HG03460 (cell line): ENCODE results near the gene DHX9.

Experiments used
- ATAC-seq: cut with Tn5 transposase; IDR thresholded peaks from one replicate; pipeline ENCODE4 v1.9.1; 2021; ENCODE audit not compliant: unreplicated experiment

DHX9 gene

DNA sequence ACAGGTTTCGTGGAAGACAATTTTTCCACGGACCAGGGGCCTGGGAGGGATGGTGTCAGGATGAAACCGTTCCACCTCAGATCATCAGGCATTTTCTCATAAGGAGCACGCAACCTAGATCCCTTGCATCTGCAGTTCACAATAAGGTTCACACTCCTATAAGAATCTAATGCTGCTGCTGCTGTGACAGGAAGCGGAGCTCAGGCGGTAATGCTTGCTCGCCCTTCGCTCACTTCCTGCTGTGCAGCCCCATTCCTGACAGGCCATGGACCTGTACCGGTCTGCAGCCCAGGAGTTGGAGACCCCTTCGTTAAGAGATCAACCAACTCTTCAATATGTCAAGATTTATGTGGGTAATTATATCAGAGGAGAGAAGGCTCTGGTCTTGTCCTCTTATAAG is 3.3 kb upstream of the DHX9 start:
- no peak for ATAC-seq

DNA sequence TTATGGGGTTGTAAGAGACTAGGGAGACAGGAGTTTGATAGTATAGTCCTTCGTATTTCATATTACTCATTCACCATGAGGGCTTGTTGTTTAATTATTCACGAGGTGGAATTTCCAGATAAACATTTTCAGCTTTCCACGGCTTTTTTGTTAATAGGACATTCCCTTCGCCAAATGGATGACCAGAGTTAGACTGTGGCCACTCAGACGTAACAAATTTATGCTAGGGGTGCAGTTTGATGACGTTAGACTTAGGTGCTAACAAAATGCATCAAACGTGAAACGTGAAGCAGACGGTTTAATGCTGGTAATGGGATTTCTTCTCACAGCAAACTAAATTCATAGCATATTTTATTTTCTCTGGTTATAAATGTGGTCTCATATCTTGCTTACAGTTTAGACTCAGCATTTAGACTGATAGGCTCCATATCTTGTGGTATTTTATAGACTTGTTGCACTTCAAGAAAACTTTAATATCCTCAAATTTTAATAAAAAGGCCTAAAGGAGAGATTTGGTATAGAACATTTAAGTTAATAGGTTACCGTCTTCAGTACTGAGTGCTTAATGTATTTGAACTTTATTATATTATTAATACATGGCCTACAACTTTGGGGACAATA is 2.3 kb downstream of the DHX9 start:
- no peak for ATAC-seq

DNA sequence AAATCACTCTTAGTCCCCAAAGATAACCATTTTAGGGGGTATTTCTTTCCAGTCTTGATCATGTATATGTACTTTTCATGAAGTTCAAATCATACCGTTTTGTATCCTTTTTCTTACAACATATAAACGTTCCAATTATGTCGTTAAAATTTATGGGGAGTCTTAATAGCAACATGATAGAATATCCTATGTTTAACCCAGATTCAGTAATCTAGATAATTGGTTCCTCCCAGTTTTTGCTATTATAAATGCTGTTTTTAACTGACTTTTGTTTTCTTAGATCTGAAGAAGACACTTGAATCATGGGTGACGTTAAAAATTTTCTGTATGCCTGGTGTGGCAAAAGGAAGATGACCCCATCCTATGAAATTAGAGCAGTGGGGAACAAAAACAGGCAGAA is 3.1 kb downstream of the DHX9 start:
- ATAC-seq = no peak

DNA sequence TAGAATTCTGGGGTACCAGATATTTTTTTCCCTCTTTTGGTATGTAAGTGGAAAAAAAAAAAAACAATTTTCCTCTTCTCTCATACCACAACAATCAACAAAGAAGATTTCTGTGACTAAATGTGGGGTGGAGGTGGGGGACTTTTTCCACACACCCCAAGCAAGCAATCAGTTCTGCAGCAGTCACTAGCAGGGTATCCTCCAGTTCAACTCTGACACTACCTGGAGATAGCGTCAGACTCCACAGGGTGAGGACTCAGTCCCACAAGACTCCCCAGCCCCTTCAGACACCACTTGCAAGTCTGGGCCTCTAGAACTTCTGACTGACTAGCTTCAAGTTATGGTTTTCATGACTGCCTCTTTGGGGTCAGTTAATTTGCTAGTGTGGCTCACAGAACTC is 6.2 kb downstream of the DHX9 start:
- ATAC-seq = no peak

DNA sequence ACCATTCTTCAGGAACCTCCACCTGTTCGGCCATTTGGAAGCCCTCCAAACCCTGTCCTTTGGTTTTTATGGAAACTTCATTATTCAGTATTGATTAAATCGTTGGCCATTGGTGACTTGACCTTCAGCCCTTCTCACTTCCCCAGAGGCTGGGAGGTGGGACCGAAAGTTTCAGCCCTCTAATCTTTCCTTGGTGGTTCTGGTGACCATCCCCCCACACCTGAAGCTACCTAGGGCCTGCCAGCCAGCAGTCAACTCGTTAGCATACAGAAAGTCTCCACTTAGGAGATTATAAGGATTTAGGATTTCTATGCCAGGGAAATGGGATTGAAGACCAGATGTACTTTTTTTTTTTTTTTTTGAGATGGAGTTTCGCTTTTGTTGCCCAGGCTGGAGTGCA is 6.7 kb downstream of the DHX9 start:
- ATAC-seq = no peak

DNA sequence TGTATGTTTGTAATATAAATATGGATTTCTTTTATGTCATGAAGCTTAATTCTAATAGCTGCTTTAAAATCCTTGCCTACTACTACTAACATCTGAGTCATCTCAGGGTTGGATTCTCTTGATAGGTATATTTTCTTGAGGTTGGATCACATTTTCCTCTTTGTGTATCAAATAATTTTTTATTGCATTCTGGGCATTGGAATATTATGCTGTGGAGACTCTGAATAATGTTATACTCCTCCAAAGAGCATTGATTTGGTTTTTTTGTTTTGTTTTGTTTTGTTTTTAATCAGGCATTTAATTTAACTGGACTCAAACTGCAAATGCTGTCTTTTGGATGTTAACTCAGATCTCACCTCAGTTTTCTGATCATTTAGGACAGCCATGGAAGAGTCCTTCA is 8.0 kb downstream of the DHX9 start:
- no peak for ATAC-seq

DNA sequence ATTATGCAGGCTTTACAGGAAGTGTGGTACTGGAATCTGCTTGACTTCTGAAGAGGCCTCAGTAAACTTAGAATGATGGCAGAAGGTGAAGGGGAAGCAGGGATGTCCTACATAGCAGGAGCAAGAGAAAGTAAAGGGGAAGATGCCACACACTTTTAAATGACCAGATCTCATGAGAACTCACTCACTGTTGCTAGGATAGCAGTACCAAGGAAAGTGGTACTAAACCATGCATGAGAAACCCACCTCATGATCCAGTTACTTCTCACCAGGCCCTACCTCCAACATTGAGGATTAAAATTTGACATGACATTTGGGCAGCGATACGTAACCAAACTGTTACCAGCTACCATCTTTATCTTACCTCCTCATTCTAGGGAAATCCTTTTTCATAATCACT is 9.6 kb downstream of the DHX9 start:
- no peak for ATAC-seq

DNA sequence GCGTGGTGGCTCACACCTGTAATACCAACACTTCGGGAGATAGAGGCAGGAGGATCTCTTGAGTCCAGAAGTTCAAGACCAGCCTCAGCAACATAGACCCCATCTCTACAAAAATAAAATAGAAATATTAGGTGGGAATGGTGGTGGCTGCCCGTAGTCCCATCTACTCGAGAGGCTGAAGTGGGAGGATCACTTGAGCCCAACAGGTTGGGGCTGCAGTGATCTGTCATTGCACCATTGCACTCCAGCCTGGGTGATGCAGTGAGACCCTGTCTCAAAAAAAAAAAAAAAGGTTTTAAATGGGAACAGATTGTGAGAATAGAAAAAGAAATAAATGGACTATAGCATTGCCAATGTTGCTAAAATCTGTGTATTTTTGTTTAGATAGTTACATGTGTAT is 11.2 kb downstream of the DHX9 start:
- no peak for ATAC-seq

DNA sequence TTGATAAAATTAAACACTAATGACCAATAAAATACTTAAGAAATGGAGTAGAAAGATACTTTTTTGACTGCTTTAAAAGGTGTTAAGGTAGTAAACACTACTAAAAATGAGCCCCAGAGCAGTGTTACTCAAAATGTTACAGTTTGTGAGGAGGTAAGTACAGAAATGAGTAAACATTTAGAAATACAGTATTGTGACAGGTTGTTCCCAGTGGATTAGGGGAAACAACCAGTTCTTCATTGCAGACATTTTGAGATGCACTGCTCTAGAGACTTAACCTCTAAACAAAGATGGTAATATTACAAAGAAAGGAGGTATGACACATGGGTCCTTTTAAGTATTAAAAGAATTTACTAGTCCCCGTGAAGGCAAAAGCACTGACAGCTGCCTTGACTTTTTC is 12.7 kb downstream of the DHX9 start:
- no peak for ATAC-seq

DNA sequence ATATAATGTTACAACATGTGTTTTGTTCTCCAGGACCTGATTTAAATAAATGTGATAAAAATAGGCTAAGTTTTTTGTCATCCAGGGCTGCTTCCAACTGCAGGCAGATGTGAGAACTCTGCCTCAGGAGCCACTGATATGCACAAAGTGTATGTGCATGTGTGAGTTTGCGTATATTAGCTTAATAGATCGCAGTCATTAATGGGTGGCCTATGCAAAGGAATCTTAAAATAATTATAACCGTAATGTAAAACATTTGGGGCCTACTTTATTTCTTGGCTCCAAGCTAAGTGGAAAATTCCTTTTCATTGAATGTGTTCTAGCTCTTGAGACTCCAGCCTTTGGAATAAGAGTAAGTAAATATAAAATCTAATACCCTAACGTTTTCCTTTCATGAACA is 16.8 kb downstream of the DHX9 start:
- no peak for ATAC-seq

DNA sequence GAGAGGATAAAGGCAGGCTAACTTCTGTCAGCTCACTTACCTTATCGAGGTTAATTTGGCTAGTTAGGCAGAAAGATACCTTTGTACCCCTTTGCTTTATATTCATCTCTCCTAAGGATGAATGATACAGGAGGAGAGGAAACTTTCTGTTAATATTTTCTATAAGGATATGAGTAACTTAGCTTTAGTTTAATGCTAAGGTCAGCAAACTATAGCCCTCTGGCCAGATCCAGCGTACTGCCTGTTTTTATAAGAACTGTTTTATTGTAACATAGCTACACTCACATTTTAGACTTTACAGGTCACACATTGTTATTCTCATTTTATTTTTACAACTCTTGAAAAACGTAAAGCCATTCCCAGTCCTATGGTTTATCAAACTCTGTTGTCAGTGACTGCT is 18.1 kb downstream of the DHX9 start:
- no peak for ATAC-seq

DNA sequence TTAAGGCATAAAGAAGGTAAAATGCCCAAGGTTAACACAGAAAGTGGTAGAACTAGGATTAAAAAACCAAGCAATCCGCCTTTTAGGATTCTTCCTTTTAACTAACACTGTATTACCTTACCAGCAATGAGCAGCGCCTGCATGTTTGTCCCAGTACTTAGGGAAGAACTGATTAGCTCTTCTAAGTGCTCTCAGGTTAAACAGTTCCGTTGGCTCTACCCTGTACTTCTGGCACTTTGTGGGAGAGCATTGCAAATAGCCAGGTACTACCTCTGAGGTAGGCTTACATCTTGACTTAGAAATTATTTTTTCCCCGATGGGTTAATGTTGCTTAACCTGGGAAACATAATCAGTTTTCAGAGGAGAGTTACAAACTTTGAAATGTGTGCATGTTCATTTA is 21.5 kb downstream of the DHX9 start:
- ATAC-seq = no peak

DNA sequence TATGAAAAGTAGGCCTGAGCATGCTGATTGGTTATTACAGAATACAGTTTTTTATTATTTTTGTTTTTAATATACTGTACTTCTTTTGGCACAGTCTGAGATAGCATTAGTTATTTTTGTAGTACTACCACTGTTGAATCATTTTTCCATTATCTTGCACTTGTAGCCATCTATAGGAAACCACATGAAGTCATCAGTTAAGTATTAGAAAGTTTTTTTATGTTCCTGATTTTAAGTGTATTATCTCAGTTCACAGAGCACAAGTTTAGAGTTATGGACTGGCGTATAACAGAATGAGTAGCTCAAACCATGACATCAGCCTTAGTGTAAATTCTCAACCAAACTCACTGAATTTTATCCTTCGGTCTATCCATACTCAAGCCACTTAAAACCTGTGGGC is 22.8 kb downstream of the DHX9 start:
- no peak for ATAC-seq

DNA sequence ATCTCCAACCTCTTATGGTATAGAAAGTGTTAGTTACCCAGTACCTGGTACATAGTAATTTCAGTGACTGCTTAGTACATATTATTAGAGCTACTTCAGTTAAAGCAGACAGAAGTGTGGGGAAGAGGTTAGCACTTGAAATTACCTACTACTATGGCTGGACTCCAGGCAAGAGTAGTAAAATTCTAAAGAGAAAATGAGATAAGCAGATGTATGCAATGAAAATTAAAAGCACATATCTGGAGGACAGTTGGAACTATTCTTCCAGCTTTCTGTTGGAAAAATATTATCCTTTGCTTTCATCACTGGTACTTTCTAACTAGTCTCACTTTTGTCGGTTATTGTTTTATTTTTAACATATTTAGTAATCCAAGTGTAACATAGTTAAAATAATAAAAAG is 23.7 kb downstream of the DHX9 start:
- no peak for ATAC-seq

DNA sequence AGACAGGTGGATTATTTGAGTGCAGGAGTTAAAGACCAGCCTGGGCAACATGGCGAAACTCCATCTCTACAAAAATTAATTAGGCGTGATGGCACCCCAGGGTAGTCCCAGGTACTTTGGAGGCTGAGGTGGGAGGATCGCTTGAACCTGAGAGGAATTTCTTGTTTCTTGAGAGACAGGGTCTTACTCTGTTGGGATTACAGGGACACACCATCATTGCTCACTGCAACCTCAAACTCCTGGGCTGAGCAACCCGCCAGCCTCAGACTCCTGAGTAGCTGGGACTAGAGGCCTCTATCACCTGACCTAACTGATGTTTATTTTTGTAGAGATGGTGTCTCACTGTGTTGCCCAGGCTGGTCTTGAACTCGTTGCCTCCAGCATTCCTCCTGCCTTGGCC is 24.8 kb downstream of the DHX9 start:
- no peak for ATAC-seq

DNA sequence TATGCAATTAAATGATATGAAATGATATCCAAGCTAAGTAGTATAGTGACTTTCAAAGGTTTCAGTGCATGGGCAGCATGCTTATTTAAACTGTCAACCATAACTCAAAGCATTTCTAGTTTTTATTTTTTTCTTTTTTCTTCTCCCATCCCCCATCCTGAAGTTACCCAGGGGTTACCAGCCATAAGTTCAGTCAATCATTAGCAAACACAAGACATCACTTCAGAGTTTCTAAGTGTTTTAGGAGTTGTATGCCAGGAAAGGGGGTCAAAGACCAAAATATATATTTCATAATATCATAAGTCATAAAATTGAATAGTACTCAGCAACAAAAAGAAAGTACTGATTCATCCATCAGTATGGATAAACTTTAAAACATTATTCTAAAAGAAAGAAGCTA is 28.7 kb downstream of the DHX9 start:
- no peak for ATAC-seq

DNA sequence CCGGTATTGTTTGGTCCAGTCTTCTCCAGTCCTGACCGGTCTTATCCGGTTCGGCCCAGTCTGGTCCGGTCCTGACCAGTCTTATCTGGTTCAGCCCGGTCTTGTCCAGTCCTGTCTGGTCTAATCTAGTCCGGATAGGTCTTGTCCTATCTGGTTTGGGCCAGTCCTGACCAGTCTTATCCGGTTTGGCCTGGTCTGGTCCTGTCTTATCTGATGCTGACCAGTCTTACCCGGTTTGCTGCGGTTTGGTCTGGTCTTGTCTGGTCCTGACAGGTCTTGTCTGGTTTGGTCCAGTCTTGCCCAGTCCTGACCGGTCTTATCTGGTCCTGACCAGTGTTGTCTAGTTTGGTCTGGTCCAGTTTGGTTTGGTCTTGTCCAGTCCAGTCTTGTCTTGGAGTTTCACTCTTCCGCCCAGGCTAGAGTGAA is 30.1 kb downstream of the DHX9 start:
- no peak for ATAC-seq

DNA sequence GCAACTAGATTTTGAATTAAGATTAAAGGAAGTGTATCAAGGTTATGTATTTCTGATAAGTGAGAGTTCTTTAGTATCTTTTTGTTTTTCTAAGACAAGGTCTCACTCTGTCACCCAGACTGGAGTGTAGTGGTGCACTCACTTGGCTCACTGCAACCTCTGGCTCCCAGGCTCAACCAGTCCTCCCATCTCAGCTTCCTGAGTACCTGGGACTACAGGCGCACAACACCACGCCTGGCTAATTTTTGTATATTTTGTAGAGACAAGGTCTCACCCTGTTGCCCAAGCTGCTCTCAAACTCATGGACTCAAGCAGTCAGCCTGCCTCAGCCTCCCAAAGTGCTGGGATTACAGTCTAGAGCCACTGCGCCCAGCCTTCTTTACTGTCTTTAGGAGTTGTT is 33.7 kb downstream of the DHX9 start:
- ATAC-seq = no peak

DNA sequence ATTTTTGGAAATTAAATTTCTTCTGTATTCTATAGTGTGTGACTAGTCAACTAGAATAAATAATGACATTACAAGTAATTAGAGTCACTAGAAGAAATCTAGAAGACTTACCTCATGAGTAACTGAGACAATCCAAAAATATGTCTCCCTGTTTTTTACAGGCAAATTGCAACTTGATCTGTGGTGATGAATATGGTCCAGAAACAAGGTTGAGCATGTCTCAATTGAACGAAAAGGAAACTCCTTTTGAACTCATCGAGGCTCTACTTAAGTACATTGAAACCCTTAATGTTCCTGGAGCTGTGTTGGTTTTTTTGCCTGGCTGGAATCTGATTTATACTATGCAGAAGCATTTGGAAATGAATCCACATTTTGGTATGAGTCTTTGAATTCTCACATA is 36.7 kb downstream of the DHX9 start:
- ATAC-seq = no peak

DNA sequence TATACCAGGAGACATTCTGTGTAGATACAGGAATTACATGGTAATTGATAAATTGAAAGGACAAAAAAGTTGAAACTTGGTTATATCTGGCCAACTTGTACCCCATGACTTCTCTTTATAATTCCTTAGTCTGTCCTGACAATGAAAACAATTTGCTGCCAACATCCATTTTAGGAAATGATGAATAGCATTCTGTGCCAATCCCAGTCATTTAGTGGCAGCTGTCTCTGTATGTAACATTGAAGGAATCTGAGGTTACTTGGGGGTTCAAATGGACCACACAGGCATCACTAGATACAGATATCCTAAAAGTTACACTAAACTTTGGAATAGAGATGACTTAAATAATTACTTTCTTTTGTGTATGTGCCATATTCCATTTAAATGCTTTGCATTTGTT is 38.2 kb downstream of the DHX9 start:
- no peak for ATAC-seq

DNA sequence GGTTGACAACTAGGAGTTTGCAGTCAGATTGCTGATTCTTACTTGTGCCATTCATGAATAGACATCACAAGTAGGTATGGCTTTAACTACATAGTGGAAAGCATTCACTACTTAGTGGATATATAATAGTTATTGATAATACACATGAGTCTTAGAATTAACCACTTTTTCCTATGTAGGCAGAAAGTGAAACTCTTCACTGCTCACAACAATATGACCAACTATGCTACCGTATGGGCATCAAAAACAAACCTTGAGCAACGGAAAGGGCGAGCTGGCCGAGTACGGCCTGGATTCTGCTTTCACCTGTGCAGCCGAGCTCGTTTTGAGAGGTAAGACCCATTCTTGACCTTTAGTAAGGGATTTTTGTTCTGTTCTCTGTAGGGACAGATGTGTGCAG is 38.7 kb downstream of the DHX9 start:
- ATAC-seq = no peak

DNA sequence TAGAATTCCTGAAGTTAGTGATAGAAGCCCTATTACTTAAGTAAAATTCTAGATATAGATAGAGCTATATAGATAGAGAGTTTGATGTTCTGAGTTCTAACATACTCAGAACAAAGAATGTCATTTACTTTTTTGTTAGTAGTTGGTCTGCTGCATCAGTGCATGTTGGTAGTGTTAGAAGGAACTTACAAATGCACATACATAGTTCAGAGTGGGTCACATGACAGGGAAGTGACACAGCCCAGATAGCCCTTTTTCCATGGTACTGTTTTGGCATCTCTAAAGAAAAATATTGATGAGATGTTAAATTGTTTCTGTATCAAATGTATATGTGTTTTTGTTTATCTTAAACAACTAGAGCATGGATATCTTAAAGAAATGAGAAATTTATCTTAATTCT is 45.7 kb downstream of the DHX9 start:
- ATAC-seq = no peak

DNA sequence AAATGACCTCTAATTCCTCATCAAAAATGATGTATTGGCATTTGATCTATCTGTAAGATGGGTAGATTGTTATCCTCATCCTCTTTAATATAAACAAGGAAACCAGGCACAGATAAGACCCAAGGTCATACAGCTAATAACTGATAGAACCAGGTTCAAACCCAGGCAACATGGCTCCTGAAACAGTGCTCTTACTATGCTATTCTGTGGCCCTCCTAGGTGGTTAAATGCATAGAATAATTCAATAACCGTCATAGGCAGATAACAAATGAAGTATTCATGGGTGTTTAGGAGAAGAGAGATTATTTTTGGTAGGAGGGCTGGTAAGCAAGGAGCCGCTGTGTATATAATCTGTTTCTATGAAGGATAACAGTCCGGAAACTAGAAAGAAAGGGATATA is 46.4 kb downstream of the DHX9 start:
- ATAC-seq = no peak

DNA sequence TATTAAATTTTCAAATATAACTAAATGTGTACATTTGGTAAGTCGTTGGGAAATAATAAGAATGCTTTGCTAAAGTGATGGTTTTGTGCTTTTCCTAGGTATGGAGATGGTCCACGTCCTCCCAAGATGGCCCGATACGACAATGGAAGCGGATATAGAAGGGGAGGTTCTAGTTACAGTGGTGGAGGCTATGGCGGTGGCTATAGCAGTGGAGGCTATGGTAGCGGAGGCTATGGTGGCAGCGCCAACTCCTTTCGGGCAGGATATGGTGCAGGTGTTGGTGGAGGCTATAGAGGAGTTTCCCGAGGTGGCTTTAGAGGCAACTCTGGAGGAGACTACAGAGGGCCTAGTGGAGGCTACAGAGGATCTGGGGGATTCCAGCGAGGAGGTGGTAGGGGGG is 47.8 kb downstream of the DHX9 start:
- ATAC-seq = no peak
